Prostate gland (tissue), 2 donors: ENCODE measurements around the gene LY86. TPM values are rescaled to one million over a fixed set of nuclear protein-coding genes. Genes with fewer than 3 reads are reported as not detected.
A peak's percentile ranks its signal among the peaks of the same experiment; 100 is the strongest.

Experiments
- DNase-seq: peaks from one replicate; pipeline ENCODE4 v3.0.0-alpha.2; 2019; ENCODE audit warnings: low spot score
- H3K27ac ChIP-seq, 2 donors: fragments of 200-600 bp; sonication (generic); 2 replicates each; pipeline ENCODE4 v1.5.1; 2017 to 2019
- H3K27me3 ChIP-seq: fragments of 200-600 bp; sonication (generic); replicated peaks from 2 replicates; pipeline ENCODE4 v1.5.1; 2019; ENCODE audit not compliant: insufficient read depth
- H3K36me3 ChIP-seq, 2 donors: fragments of 200-600 bp; sonication (generic); 1 replicate in 1 of 2; 2 replicates in 1 of 2; pipeline versions ENCODE4 v1.5.1 to v1.8.1; 2017 to 2019
- H3K4me1 ChIP-seq: fragments of 200-600 bp; sonication (generic); replicated peaks from 2 replicates; pipeline ENCODE4 v1.5.1; 2019
- H3K4me3 ChIP-seq, 2 donors: fragments of 200-600 bp; sonication (generic); 2 replicates each; pipeline ENCODE4 v1.5.1; 2017 to 2019
- H3K9me3 ChIP-seq: fragments of 200-600 bp; sonication (generic); 2 replicates; pipeline ENCODE4 v1.5.1; 2017
- POLR2A ChIP-seq: fragments of 450-650 bp; IDR thresholded peaks from one replicate; pipeline ENCODE4 v1.6.1; 2016; ENCODE audit warnings: antibody characterized with exemption, mild to moderate bottlenecking
- POLR2AphosphoS5 ChIP-seq: sonication (generic); formaldehyde crosslinking; IDR thresholded peaks from one replicate; pipeline ENCODE4 v1.6.1; 2017; ENCODE audit warnings: antibody characterized with exemption
- WGBS: methylation state at CpG from one replicate; pipeline ENCODE4 v1.1.5; 2018; 5-methylcytosine and 5-hydroxymethylcytosine counted together
- intact Hi-C: fragments of 100-400 bp; cut with DNase I; formaldehyde crosslinking; loops from one replicate; pipeline ENCODE4 v1.14.2; 2022
- total RNA-seq, 2 donors: library from RNA; depleted of rRNA; stranded (reverse); fragments of >200 nt; gene quantifications; one replicate each; pipeline ENCODE4 v1.1.0, GENCODE V29; 2016
- TF ChIP-seq, protein P1 (sequence below), 4 experiments: fragments of 200-600 bp in 2 of 4; fragments of 450-650 bp in 2 of 4; sonication (generic) in 2 of 4; IDR thresholded peaks; 1 replicate in 3 of 4; 2 replicates in 1 of 4; pipeline ENCODE4 v1.5.1; 2016 to 2019; ENCODE audit warnings: antibody characterized with exemption in 4 of 4, mild to moderate bottlenecking in 2 of 4, moderate library complexity in 2 of 4

Gene LY86
- total RNA-seq, 2 donors from 2014 or later = 1.5 to 7.0 TPM

DNA sequence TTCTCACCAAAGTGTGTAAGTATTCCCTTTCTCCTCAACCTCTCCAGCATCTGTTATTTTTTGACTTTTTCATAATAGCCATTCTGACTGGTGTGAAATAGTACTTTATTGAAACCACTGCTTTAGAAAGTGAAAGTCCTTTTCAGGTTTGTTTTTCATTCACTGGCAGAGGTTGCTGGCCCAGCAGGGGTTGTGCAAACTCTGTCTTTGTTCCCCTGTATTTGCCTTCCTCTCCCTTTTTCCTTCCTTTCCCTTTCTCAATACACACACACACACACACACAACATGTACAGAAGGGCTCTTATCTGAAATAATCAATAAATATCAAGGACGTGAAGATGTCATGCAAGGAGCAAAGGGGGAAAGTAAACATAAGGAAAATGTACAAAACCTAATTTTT is 99.8 kb downstream of the LY86 start:
- peak; percentile 20 for TF ChIP-seq POLR2AphosphoS5
- TF ChIP-seq, protein P1, sequence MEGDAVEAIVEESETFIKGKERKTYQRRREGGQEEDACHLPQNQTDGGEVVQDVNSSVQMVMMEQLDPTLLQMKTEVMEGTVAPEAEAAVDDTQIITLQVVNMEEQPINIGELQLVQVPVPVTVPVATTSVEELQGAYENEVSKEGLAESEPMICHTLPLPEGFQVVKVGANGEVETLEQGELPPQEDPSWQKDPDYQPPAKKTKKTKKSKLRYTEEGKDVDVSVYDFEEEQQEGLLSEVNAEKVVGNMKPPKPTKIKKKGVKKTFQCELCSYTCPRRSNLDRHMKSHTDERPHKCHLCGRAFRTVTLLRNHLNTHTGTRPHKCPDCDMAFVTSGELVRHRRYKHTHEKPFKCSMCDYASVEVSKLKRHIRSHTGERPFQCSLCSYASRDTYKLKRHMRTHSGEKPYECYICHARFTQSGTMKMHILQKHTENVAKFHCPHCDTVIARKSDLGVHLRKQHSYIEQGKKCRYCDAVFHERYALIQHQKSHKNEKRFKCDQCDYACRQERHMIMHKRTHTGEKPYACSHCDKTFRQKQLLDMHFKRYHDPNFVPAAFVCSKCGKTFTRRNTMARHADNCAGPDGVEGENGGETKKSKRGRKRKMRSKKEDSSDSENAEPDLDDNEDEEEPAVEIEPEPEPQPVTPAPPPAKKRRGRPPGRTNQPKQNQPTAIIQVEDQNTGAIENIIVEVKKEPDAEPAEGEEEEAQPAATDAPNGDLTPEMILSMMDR (IDR thresholded peaks at IDR 0.05) = no peak
- intact Hi-C loops = no loop called here

GRCh38 chr6:6688951-6689350 is 100.4 kb downstream of the LY86 start:
- Histone ChIP-seq H3K27ac (peak overlapping the region in 1 of 2 donors; percentile 57), H3K4me3 (no peak overlapping the region), H3K4me1 (peaks cover 6% of the 10 kb centered on the region), H3K36me3 (no peaks in the 10 kb centered on the region), H3K27me3 (no peaks in the 10 kb centered on the region), H3K9me3 (no peaks in the 10 kb centered on the region)
- 53% methylated on average over 1 of the region's 1 CpG for WGBS
- intact Hi-C loops = no loop called here
- no peak for TF ChIP-seq POLR2AphosphoS5
- no peak for DNase-seq

More for the DNA sequence above, 99.8 kb downstream of the LY86 start:
- H3K4me3 ChIP-seq = no peak overlapping the region
- H3K27ac ChIP-seq = peak overlapping the region; percentile 49 to 54
- H3K4me1 ChIP-seq = peaks cover 6% of the 10 kb centered on the region
- no peaks in the 10 kb centered on the region for H3K36me3 ChIP-seq
- 30% methylated on average over 1 of the region's 1 CpG for WGBS
- DNase-seq = no peak
- H3K9me3 ChIP-seq = no peaks in the 10 kb centered on the region
- H3K27me3 ChIP-seq = no peaks in the 10 kb centered on the region

DNA sequence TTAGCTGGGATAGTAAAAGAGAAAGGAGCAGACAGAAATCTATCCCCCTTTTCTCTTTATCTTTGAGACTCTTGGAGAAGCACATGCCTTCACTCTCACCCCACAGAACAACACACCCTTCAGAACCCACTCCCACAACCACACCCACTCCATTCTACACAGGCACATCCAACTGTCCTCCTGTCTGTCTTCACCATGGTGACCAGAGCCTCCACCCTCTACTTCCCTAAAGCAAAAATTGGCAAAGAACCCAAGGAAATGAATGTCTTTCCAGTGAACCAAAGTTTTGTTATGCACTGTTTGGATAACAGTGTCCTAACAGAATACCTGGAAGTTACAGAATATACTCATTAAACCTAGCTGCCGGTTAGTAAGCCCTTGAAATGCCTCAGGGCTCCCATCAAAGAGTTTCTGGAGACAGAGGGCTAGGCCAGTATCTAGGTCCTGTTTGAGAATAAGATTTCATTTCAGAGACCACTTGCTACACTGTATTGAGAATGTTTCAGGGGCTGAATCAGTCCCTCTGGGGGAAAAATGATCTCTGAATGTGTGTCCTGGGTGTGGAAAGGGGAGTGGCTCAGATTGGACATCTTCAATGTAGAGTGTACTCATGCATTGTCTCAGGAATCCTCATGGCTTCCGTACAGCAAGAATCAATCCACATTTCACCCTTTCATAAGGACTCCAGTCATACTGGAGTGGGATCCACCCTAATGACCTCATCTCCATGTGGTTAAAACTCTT is 101.1 kb downstream of the LY86 start:
- Histone ChIP-seq H3K36me3 (no peaks in the 10 kb centered on the region), H3K9me3 (no peaks in the 10 kb centered on the region), H3K27me3 (no peaks in the 10 kb centered on the region), H3K4me1 (peaks cover 6% of the 10 kb centered on the region), H3K4me3 (no peak overlapping the region), H3K27ac (peak overlapping the region in 1 of 2 donors; percentile 57)
- intact Hi-C loops = no loop called here
- WGBS = 13% methylated on average over 2 of the region's 2 CpGs
- DNase-seq = no peak
- TF ChIP-seq POLR2AphosphoS5 = peak; percentile 52
- TF ChIP-seq, protein P1 (IDR thresholded peaks at IDR 0.05) = no peak

GRCh38 chr6:6690144-6690483 is 101.6 kb downstream of the LY86 start:
- intact Hi-C loops = no loop called here
- Histone ChIP-seq H3K4me3 (no peak overlapping the region), H3K9me3 (no peaks in the 10 kb centered on the region), H3K36me3 (no peaks in the 10 kb centered on the region), H3K4me1 (peaks cover 8% of the 10 kb centered on the region), H3K27ac (peak overlapping the region in 1 of 2 donors; percentile 57), H3K27me3 (no peaks in the 10 kb centered on the region)
- DNase-seq = no peak
- TF ChIP-seq POLR2A = no peak
- TF ChIP-seq, protein P1 (IDR thresholded peaks at IDR 0.05) = no peak
- TF ChIP-seq POLR2AphosphoS5 = no peak
- WGBS = 86% methylated on average over 2 of the region's 2 CpGs

GRCh38 chr6:6694368-6694780 is 105.9 kb downstream of the LY86 start:
- Histone ChIP-seq H3K27me3 (no peaks in the 10 kb centered on the region), H3K27ac (no peak overlapping the region), H3K9me3 (no peaks in the 10 kb centered on the region), H3K4me1 (peaks cover 6% of the 10 kb centered on the region), H3K36me3 (no peaks in the 10 kb centered on the region), H3K4me3 (no peak overlapping the region)
- TF ChIP-seq POLR2A = no peak
- TF ChIP-seq, protein P1 (IDR thresholded peaks at IDR 0.05) = no peak
- TF ChIP-seq POLR2AphosphoS5 = no peak
- DNase-seq = no peak
- intact Hi-C loops = no loop called here
- WGBS = 62% methylated on average over 6 of the region's 6 CpGs
